GM06990 (cell line): ENCODE results near the gene NLRP5.
A peak's percentile ranks its signal among the peaks of the same experiment; 100 is the strongest.

Source experiments
- DNase-seq: peaks from one replicate; pipeline ENCODE4 v3.0.0-alpha.2; 2011; ENCODE audit not compliant: insufficient read length; ENCODE audit errors: extremely low read depth
- H3K27me3 ChIP-seq: replicated peaks from 2 replicates; pipeline ENCODE4 v1.6.0; 2011; ENCODE audit warnings: low read length; ENCODE audit not compliant: control insufficient read depth, insufficient read depth
- H3K36me3 ChIP-seq: 2 replicates; pipeline ENCODE4 v1.5.1; 2011; ENCODE audit warnings: low read length; ENCODE audit not compliant: control insufficient read depth, insufficient read depth
- H3K4me3 ChIP-seq: replicated peaks from 2 replicates; pipeline ENCODE4 v1.5.1; 2011; ENCODE audit warnings: low read depth, mild to moderate bottlenecking, control low read depth, low read length
- CTCF ChIP-seq: IDR thresholded peaks from 2 replicates; pipeline ENCODE4 v1.5.1; 2011; ENCODE audit warnings: low read length, control low read depth, mild to moderate bottlenecking, inconsistent platforms; ENCODE audit not compliant: insufficient read depth, poor library complexity, severe bottlenecking

NLRP5 gene

GRCh38 chr19:56053596-56053995 lies 67.0 kb downstream of the NLRP5 start:
- Histone ChIP-seq H3K36me3 (no peaks in the 10 kb centered on the region), H3K27me3 (no peaks in the 10 kb centered on the region), H3K4me3 (no peak overlapping the region)
- no peak for TF ChIP-seq CTCF
- DNase-seq: no peak

DNA sequence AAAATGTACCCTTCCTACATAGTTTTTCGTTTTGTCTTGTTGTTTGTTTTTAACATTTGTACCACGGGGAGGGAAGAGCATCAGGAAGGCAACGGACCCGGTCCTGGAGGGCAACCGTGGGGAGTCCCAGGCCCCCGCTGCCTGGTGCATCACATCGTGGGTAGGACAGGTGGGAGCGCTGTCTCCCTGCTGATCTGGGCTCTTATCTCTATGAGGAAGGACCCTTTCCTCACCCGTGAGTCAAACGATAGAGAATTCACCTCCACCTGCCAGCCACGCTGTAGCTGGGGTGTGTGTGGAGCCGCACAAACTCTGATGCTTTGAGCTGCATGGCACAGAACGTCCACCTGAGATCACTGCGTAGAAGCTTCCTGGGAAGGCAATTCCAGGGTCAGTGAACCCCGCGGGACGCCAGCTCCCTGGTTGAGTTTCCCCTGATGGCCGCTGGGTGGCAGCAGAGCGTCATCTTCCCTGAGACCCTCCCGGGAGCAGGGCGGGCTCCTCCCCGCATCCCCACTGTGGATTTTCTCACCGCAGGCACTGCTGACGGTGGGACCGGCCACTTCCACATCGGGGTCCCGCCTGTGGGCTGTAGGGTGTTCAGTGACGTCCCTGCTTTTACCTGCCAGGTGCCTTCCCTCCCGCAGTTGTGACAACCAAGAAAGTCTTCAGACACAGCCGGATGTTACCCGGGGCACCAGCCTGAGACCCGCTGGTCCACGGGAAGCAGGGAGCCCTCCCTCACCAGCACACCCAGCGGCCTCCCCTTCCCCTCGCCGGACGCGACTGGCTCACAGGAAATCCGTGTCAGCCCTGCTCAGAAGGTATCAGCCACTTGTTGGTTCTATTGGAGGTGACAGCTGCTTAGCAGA lies 79.8 kb downstream of the NLRP5 start:
- Histone ChIP-seq H3K27me3 (no peaks in the 10 kb centered on the region), H3K36me3 (no peaks in the 10 kb centered on the region), H3K4me3 (peak overlapping the region; percentile 62)
- peak; percentile 57 for DNase-seq
- peak; percentile 91 for TF ChIP-seq CTCF

- Histone ChIP-seq H3K36me3 (no peaks in the 10 kb centered on the region), H3K4me3 (no peak overlapping the region), H3K27me3 (no peaks in the 10 kb centered on the region)
Measured at GRCh38 chr19:56069642-56070041, 83.1 kb downstream of the NLRP5 start.

GRCh38 chr19:56071151-56071550 lies 84.6 kb downstream of the NLRP5 start:
- Histone ChIP-seq H3K27me3 (no peaks in the 10 kb centered on the region), H3K4me3 (no peak overlapping the region), H3K36me3 (no peaks in the 10 kb centered on the region)
- no peak for DNase-seq
- TF ChIP-seq CTCF: peak; percentile 63

More at GRCh38 chr19:56069642-56070041, 83.1 kb downstream of the NLRP5 start:
- no peak for TF ChIP-seq CTCF
- no peak for DNase-seq

GRCh38 chr19:56076498-56076897 lies 89.9 kb downstream of the NLRP5 start:
- no peak overlapping the region for H3K4me3 ChIP-seq
- no peaks in the 10 kb centered on the region for H3K36me3 ChIP-seq
- DNase-seq: no peak
- H3K27me3 ChIP-seq: no peaks in the 10 kb centered on the region
- TF ChIP-seq CTCF: peak; percentile 82
